H1 (cell line): Measurements from ENCODE around the gene STARD3. TPM values are rescaled to one million over a fixed set of nuclear protein-coding genes. Genes with fewer than 3 reads are reported as not detected.

Experiments
- CTCF ChIA-PET: fragments of 300-600 bp; sonication (Branson Sonifier 250); formaldehyde crosslinking; loops from one replicate; lab custom pipeline; 2021; ENCODE audit not compliant: partially characterized antibody; lab: Charles Lee
- POLR2A ChIA-PET: fragments of 300-600 bp; sonication (Branson Sonifier 250); formaldehyde crosslinking; loops from one replicate; lab custom pipeline; 2021; ENCODE audit warnings: inconsistent platforms; ENCODE audit not compliant: partially characterized antibody; lab: Charles Lee
- DNase-seq, 2 experiments: peaks; one replicate each; pipeline versions ENCODE4 v3.0.0 to v3.0.0-alpha.2; 2010 to 2022; ENCODE audit warnings: low spot score in 2 of 2, low read depth in 1 of 2, mixed read lengths in 1 of 2
- FAIRE-seq: peaks from 2 replicates; lab custom pipeline; 2011; peaks lifted over from hg19 to GRCh38; lab: Jason Lieb, UNC
- H2AFZ ChIP-seq: 2 replicates; pipeline ENCODE4 v1.8.1; 2012; ENCODE audit warnings: low read length, inconsistent platforms
- H2AK5ac ChIP-seq: 2 replicates; pipeline ENCODE4 v1.6.1; 2013; ENCODE audit warnings: low read depth, low read length
- H2BK120ac ChIP-seq: replicated peaks from 2 replicates; pipeline ENCODE3; 2013; ENCODE audit warnings: low read depth, low read length, inconsistent platforms
- H2BK12ac ChIP-seq: 2 replicates; pipeline ENCODE4 v1.6.1; 2013; ENCODE audit warnings: low read depth, low read length
- H2BK15ac ChIP-seq: 2 replicates; pipeline ENCODE4 v1.6.1; 2013; ENCODE audit warnings: low read length
- H2BK20ac ChIP-seq: 2 replicates; pipeline ENCODE4 v1.6.1; 2013; ENCODE audit warnings: low read length
- H2BK5ac ChIP-seq: 2 replicates; pipeline ENCODE4 v1.6.1; 2013; ENCODE audit warnings: low read depth, low read length
- H3K14ac ChIP-seq: 2 replicates; pipeline ENCODE4 v1.6.1; 2013; ENCODE audit warnings: inconsistent platforms; ENCODE audit not compliant: insufficient read length
- H3K18ac ChIP-seq: 2 replicates; pipeline ENCODE4 v1.6.1; 2013; ENCODE audit warnings: low read length; ENCODE audit errors: extremely low read depth
- H3K23ac ChIP-seq: 2 replicates; pipeline ENCODE4 v1.6.1; 2013; ENCODE audit warnings: inconsistent platforms; ENCODE audit not compliant: insufficient read length
- H3K23me2 ChIP-seq: 2 replicates; pipeline ENCODE4 v1.6.1; 2013; ENCODE audit warnings: low read depth, low read length
- H3K27ac ChIP-seq: 2 replicates; pipeline ENCODE4 v1.6.1; 2011; ENCODE audit warnings: low read depth, low read length, inconsistent platforms
- H3K27me3 ChIP-seq, 4 experiments: replicated peaks in 1 of 4; 1 replicate in 1 of 4; 2 replicates in 3 of 4; pipeline versions ENCODE4 v1.6.1 to v1.8.1; 2011 to 2013; ENCODE audit warnings: low read length in 3 of 4, mild to moderate bottlenecking in 3 of 4, inconsistent platforms in 2 of 4, mixed read lengths in 2 of 4, moderate library complexity in 1 of 4; ENCODE audit not compliant: control insufficient read depth in 3 of 4, insufficient read depth in 3 of 4; ENCODE audit errors: extremely low read depth in 1 of 4
- H3K36me3 ChIP-seq, 4 experiments: 2 replicates each; pipeline versions ENCODE4 v1.6.1 to v1.8.1; 2011 to 2013; ENCODE audit warnings: mild to moderate bottlenecking in 4 of 4, low read length in 3 of 4, moderate library complexity in 2 of 4, control low read depth in 1 of 4, inconsistent platforms in 1 of 4; ENCODE audit not compliant: insufficient read depth in 4 of 4, control insufficient read depth in 2 of 4
- H3K4ac ChIP-seq: replicated peaks from 2 replicates; pipeline ENCODE3; 2013; ENCODE audit warnings: low read length, low read depth, mixed read lengths, inconsistent platforms; ENCODE audit not compliant: insufficient read length
- H3K4me1 ChIP-seq, 4 experiments: replicated peaks in 1 of 4; 1 replicate in 1 of 4; 2 replicates in 3 of 4; pipeline versions ENCODE4 v1.6.1 to v1.8.1; 2011 to 2013; ENCODE audit warnings: low read length in 3 of 4, inconsistent platforms in 2 of 4, mixed read lengths in 1 of 4; ENCODE audit not compliant: insufficient read depth in 4 of 4, control insufficient read depth in 3 of 4
- H3K4me2 ChIP-seq, 2 experiments: 2 replicates each; pipeline versions ENCODE4 v1.6.1 to v1.8.1; 2011 to 2013; ENCODE audit warnings: low read depth in 2 of 2, low read length in 2 of 2, control low read depth in 1 of 2, inconsistent platforms in 1 of 2, mild to moderate bottlenecking in 1 of 2; ENCODE audit not compliant: insufficient read depth in 1 of 2
- H3K4me3 ChIP-seq, 4 experiments: fragments of 200-600, 300-600 bp in 1 of 4; sonication (generic), shearing (Covaris generic), sonication (Bioruptor Twin) in 1 of 4; 2 replicates each; pipeline versions ENCODE4 v1.5.1 to v1.8.1; 2011 to 2016; ENCODE audit warnings: low read length in 4 of 4, low read depth in 3 of 4, control low read depth in 2 of 4, inconsistent platforms in 2 of 4, mild to moderate bottlenecking in 2 of 4, mixed read lengths in 1 of 4, moderate library complexity in 1 of 4; ENCODE audit not compliant: insufficient read depth in 2 of 4; ENCODE audit errors: extremely low read depth in 1 of 4
- H3K56ac ChIP-seq: replicated peaks from 2 replicates; pipeline ENCODE3; 2013; ENCODE audit warnings: low read depth, mild to moderate bottlenecking, mixed read lengths, low read length, inconsistent platforms; ENCODE audit not compliant: insufficient read length
- H3K79me1 ChIP-seq: 2 replicates; pipeline ENCODE4 v1.6.1; 2013; ENCODE audit warnings: low read depth, low read length, control low read depth
- H3K79me2 ChIP-seq, 2 experiments: 2 replicates each; pipeline versions ENCODE4 v1.6.1 to v1.8.1; 2012 to 2013; ENCODE audit warnings: low read length in 2 of 2, mild to moderate bottlenecking in 2 of 2, inconsistent platforms in 1 of 2; ENCODE audit not compliant: insufficient read depth in 2 of 2, control insufficient read depth in 1 of 2
- H3K9ac ChIP-seq, 4 experiments: replicated peaks in 1 of 4; 1 replicate in 1 of 4; 2 replicates in 3 of 4; pipeline versions ENCODE4 v1.6.1 to v1.8.1; 2011 to 2013; ENCODE audit warnings: low read depth in 3 of 4, low read length in 3 of 4, control low read depth in 2 of 4, mild to moderate bottlenecking in 2 of 4, moderate library complexity in 2 of 4, inconsistent platforms in 1 of 4; ENCODE audit errors: extremely low read depth in 1 of 4
- H3K9me3 ChIP-seq, 2 experiments: 2 replicates each; pipeline versions ENCODE4 v1.6.1 to v1.8.1; 2012 to 2013; ENCODE audit warnings: mild to moderate bottlenecking in 2 of 2, moderate library complexity in 2 of 2, control low read depth in 1 of 2, inconsistent platforms in 1 of 2, low read depth in 1 of 2, low read length in 1 of 2, mixed read lengths in 1 of 2; ENCODE audit not compliant: insufficient read depth in 2 of 2
- H4K20me1 ChIP-seq, 2 experiments: replicated peaks in 1 of 2; 2 replicates each; pipeline versions ENCODE3 to v1.8.1; 2011 to 2013; ENCODE audit warnings: inconsistent platforms in 2 of 2, low read length in 2 of 2, mild to moderate bottlenecking in 1 of 2; ENCODE audit not compliant: insufficient read depth in 2 of 2, control insufficient read depth in 1 of 2
- H4K5ac ChIP-seq: 2 replicates; pipeline ENCODE4 v1.6.1; 2013; ENCODE audit warnings: low read length, low read depth, mixed read lengths, inconsistent platforms; ENCODE audit not compliant: insufficient read length
- H4K8ac ChIP-seq: 2 replicates; pipeline ENCODE4 v1.8.0; 2013; ENCODE audit warnings: mild to moderate bottlenecking, moderate library complexity, low read length, inconsistent platforms; ENCODE audit not compliant: insufficient read depth; ENCODE audit errors: extremely low read depth
- H4K91ac ChIP-seq: replicated peaks from 2 replicates; pipeline ENCODE3; 2013; ENCODE audit warnings: low read length, mixed read lengths, inconsistent platforms; ENCODE audit not compliant: insufficient read length
- CREB1 ChIP-seq: IDR thresholded peaks from 2 replicates; pipeline ENCODE4 v1.6.1; 2012; ENCODE audit warnings: inconsistent platforms
- RBBP5 ChIP-seq: IDR thresholded peaks from 2 replicates; pipeline ENCODE4 v1.7.1; 2012; ENCODE audit warnings: low read depth, mild to moderate bottlenecking, inconsistent platforms, low read length, moderate library complexity, borderline replicate concordance
- RXRA ChIP-seq: IDR thresholded peaks from 2 replicates; pipeline ENCODE4 v1.6.1; 2011; ENCODE audit warnings: low read depth, mild to moderate bottlenecking, low read length, moderate library complexity; ENCODE audit not compliant: insufficient read depth
- ZNF274 ChIP-seq: IDR thresholded peaks from 2 replicates; pipeline ENCODE4 v1.7.0; 2012; ENCODE audit warnings: low read length, borderline replicate concordance; ENCODE audit errors: extremely low read depth
- WGBS, 2 experiments: shearing (Covaris generic) in 1 of 2; methylation state at CpG; one replicate each; pipeline versions ENCODE4 v1.1.6 to v1.1.7; 2013 to 2015; ENCODE audit warnings: low lambda C conversion rate in 2 of 2, mixed read lengths in 2 of 2, inconsistent platforms in 1 of 2, low coverage in 1 of 2, missing lambda C conversion rate in 1 of 2; ENCODE audit not compliant: insufficient replicate concordance in 2 of 2, insufficient coverage in 1 of 2, insufficient read length in 1 of 2; ENCODE audit errors: extremely low coverage in 1 of 2, missing lambda C conversion rate in 1 of 2; 5-methylcytosine and 5-hydroxymethylcytosine counted together
- polyA plus RNA-seq, 7 experiments: library from polyadenylated mRNA; depleted of rRNA in 3 of 7; stranded (reverse) in 5 of 7; unstranded in 2 of 7; fragments of >200 nt in 5 of 7; fragments of 200-250 nt in 2 of 7; gene quantifications; 1 replicate in 5 of 7; 2 replicates in 1 of 7; 4 replicates in 1 of 7; pipeline versions ENCODE4 v1.2.1 to v1.2.3, GENCODE V29; 2011 to 2013; ENCODE audit warnings: missing spikeins in 2 of 7, mixed read lengths in 2 of 7
- total RNA-seq: library from RNA; stranded (reverse); fragmentation: NEBNext Ultra II Directional; extraction: Animal tissue kit (Norgen Biotek cat#: 25700); gene quantifications from 2 replicates; pipeline ENCODE4 v1.2.1, GENCODE V29; 2021
- TF ChIP-seq, protein P1 (sequence below): IDR thresholded peaks from 2 replicates; pipeline ENCODE4 v1.6.1; 2012; ENCODE audit warnings: inconsistent platforms

STARD3 gene
- total and polyA plus RNA-seq, 2 of the 8 experiments (the other 6 are each of a cell fraction or from before 2014, with no cell fraction given): 47.6 to 80.3 TPM

DNA sequence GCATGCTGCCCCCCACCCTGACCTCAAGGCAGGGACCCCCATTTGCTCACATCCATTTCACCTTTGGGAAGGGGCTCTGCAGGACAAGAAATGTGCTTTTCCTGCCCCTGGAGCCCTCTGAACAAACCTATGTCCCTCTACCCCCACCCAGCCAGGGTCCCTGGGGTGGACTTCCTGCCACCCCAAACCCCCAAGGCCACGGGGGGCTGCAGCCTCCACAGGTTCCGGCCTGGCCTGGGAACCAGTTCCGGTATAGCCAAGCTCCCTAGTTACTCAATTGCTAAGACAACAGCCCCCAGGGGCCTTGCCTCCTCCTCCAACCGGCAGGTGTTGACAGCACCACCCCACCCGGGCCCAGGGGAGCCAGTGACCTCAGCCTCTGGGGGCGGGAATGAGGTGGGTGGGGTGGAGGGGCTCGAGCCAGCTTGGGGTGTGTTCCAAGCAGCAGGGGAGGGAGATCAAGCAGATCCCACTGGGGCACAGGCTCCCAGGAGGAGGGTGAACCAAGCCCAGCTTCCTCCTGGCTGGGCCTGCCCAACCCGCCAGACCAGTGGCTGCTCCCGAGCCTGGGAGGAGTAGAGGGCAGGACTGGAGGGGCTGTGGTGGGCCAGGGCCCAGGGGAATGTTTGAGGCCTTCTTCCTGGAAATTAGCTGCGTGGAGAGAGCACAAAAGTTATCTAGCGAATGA lies 37.9 kb downstream of the STARD3 start:
- Histone ChIP-seq H2AFZ (no peak overlapping the region), H2AK5ac (no peak overlapping the region), H3K9ac (no peak overlapping the region), H3K18ac (no peak overlapping the region), H3K23ac (no peak overlapping the region), H3K4me3 (no peak overlapping the region), H4K20me1 (peaks cover 0 to 2% of the 10 kb centered on the region in 2 experiments), H3K23me2 (no peaks in the 10 kb centered on the region), H3K4ac (no peak overlapping the region), H3K79me2 (no peaks in the 10 kb centered on the region), H3K14ac (no peak overlapping the region), H3K9me3 (no peaks in the 10 kb centered on the region), H2BK120ac (no peak overlapping the region), H4K91ac (peak overlapping the region; percentile 17), H2BK12ac (0 out of 2 replicates have a peak overlapping the region, but pooled peaks have one; percentile 60), H3K79me1 (no peaks in the 10 kb centered on the region), H2BK20ac (0 out of 2 replicates have a peak overlapping the region, but pooled peaks have one; percentile 32), H3K27ac (no peak overlapping the region; the same call in 1 of the 2 replicates), H3K36me3 (peaks cover 0 to 3% (median 0%) of the 10 kb centered on the region in 4 experiments; a peak in 1 of 8 replicates), H2BK5ac (peak overlapping the region; percentile 78; the same call in 1 of the 2 replicates), H3K56ac (no peak overlapping the region), H3K4me1 (peaks cover 0 to 15% (median 8%) of the 10 kb centered on the region in 4 experiments; a peak in 6 of 7 replicates), H4K8ac (no peak overlapping the region), H3K27me3 (peaks cover 0 to 5% (median 0%) of the 10 kb centered on the region in 4 experiments; a peak in 1 of 7 replicates), H4K5ac (no peak overlapping the region), H3K4me2 (no peak overlapping the region), H2BK15ac (0 out of 2 replicates have a peak overlapping the region, but pooled peaks have one; percentile 61)
- FAIRE-seq (no peak), DNase-seq (no peak)
- ChIA-PET POLR2A (interaction anchor here (1.1 to 38.1 kb wide), 6 partner anchors 1 to 73 kb away, joined by 3 to 708 read pairs (median 4); partner anchors contain the start of genes ERBB2, NEUROD2, PGAP3 and PNMT), CTCF (interaction anchor here (0.6 to 52.4 kb wide), 10 partner anchors 8 to 115 kb away, joined by 3 to 1885 read pairs (median 4); partner anchors contain the start of genes PGAP3, PPP1R1B and STARD3)
- WGBS, 2 experiments: 79% methylated on average over 8 of the region's 11 CpGs; no CpG with 5 or more reads in 1 of the 2 experiments
- no peak for TF ChIP-seq ZNF274
- TF ChIP-seq, protein P1, sequence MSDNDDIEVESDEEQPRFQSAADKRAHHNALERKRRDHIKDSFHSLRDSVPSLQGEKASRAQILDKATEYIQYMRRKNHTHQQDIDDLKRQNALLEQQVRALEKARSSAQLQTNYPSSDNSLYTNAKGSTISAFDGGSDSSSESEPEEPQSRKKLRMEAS: no peak
- TF ChIP-seq RBBP5: no peak
- no peak for TF ChIP-seq CREB1
- no peak for TF ChIP-seq RXRA
